A549 (cell line): ENCODE measurements around the gene PHIP. TPM values are rescaled to one million over a fixed set of nuclear protein-coding genes. Genes with fewer than 3 reads are reported as not detected.

Experiments used
- ATAC-seq, 2 experiments: fragments of 200-7000 bp in 1 of 2; fragments of >200 bp in 1 of 2; cut with Nextera tagmentation in 1 of 2; cut with Tn5 transposase in 1 of 2; 3 replicates each; pipeline versions ENCODE4 v1.8.0 to v1.9.1; 2018 to 2020; ENCODE audit warnings: mild to moderate bottlenecking in 1 of 2, moderate library complexity in 1 of 2
- CTCF ChIA-PET: fragments of 300-600 bp; sonication (Branson Sonifier 250); formaldehyde crosslinking; extraction: SDS; loops from one replicate; lab custom pipeline; 2021; ENCODE audit warnings: antibody characterized with exemption, inconsistent platforms; lab: Yijun Ruan, JAX
- POLR2A ChIA-PET: fragments of 350-600 bp; formaldehyde crosslinking; extraction: SDS; loops from one replicate; lab custom pipeline; 2021; ENCODE audit warnings: antibody characterized with exemption, inconsistent platforms; lab: Yijun Ruan, JAX
- DNase-seq, 2 experiments: peaks; one replicate each; pipeline versions ENCODE4 v3.0.0 to v3.0.0-alpha.2; 2011 to 2016; ENCODE audit warnings: low read depth in 1 of 2, low spot score in 1 of 2
- FAIRE-seq: peaks from 2 replicates; lab custom pipeline; 2011; peaks lifted over from hg19 to GRCh38; lab: Jason Lieb, UNC
- H3K27ac ChIP-seq, 2 experiments: fragments of >200 bp; sonication (Bioruptor Twin); formaldehyde crosslinking; 3 replicates each; pipeline ENCODE4 v1.5.1; 2016 to 2017
- H3K4me1 ChIP-seq: fragments of >200 bp; sonication (Bioruptor Twin); formaldehyde crosslinking; 3 replicates; pipeline ENCODE4 v1.6.1; 2016
- H3K4me2 ChIP-seq: fragments of >200 bp; sonication (Bioruptor Twin); formaldehyde crosslinking; 3 replicates; pipeline ENCODE4 v1.6.1; 2016
- H3K4me3 ChIP-seq: fragments of >200 bp; sonication (Bioruptor Twin); formaldehyde crosslinking; 3 replicates; pipeline ENCODE4 v1.5.1; 2016
- H3K9me3 ChIP-seq: fragments of >200 bp; sonication (Bioruptor Twin); formaldehyde crosslinking; 3 replicates; pipeline ENCODE4 v1.6.1; 2016
- BHLHE40 ChIP-seq: IDR thresholded peaks from 2 replicates; pipeline ENCODE4 v1.6.1; 2012; ENCODE audit warnings: low read depth, low read length, inconsistent platforms
- CBX8 ChIP-seq: fragments of 200-600 bp; sonication (generic); IDR thresholded peaks from 2 replicates; pipeline ENCODE4 v1.6.1; 2016
- CEBPB ChIP-seq, 2 experiments: fragments of >200 bp in 1 of 2; sonication (Bioruptor Twin) in 1 of 2; formaldehyde crosslinking in 1 of 2; IDR thresholded peaks; 2 replicates each; pipeline ENCODE4 v1.6.1; 2012 to 2016
- CHD4 ChIP-seq: fragments of 200-600 bp; sonication (generic); IDR thresholded peaks from 2 replicates; pipeline ENCODE4 v1.6.1; 2016; ENCODE audit warnings: antibody characterized with exemption, mild to moderate bottlenecking, borderline replicate concordance
- CTCF ChIP-seq: fragments of >200 bp; sonication (Bioruptor Twin); formaldehyde crosslinking; IDR thresholded peaks from 3 replicates; pipeline ENCODE4 v1.5.1; 2016
- GATA3 ChIP-seq: IDR thresholded peaks from 2 replicates; pipeline ENCODE4 v1.6.1; 2012; ENCODE audit warnings: borderline replicate concordance
- HES2 ChIP-seq: fragments of >200 bp; sonication (Bioruptor Twin); formaldehyde crosslinking; IDR thresholded peaks from 2 replicates; pipeline ENCODE4 v1.6.1; 2016
- HOXA7 ChIP-seq: fragments of 250-450 bp; sonication (Bioruptor Pico); IDR thresholded peaks from 2 replicates; pipeline ENCODE4 v1.5.0; 2020; ENCODE audit warnings: mild to moderate bottlenecking, moderate library complexity
- HOXB13 ChIP-seq: fragments of 250-450 bp; sonication (Bioruptor Pico); IDR thresholded peaks from 2 replicates; pipeline ENCODE4 v1.5.0; 2020; ENCODE audit warnings: low read depth, mild to moderate bottlenecking, moderate library complexity
- KDM5A ChIP-seq: fragments of 200-600 bp; sonication (generic); IDR thresholded peaks from 2 replicates; pipeline ENCODE4 v1.6.1; 2016; ENCODE audit warnings: antibody characterized with exemption, mild to moderate bottlenecking
- MAFK ChIP-seq: fragments of 450-650 bp; IDR thresholded peaks from 2 replicates; pipeline ENCODE4 v1.6.1; 2014; ENCODE audit not compliant: partially characterized antibody
- NFE2L2 ChIP-seq: fragments of 150-350 bp; conservative IDR thresholded peaks from 2 replicates; pipeline ENCODE4 v1.6.1; 2014; ENCODE audit warnings: low read length
- PBX3 ChIP-seq: IDR thresholded peaks from 2 replicates; pipeline ENCODE4 v1.6.1; 2012
- POLR2A ChIP-seq: IDR thresholded peaks from 2 replicates; pipeline ENCODE4 v1.6.1; 2012; ENCODE audit warnings: mild to moderate bottlenecking, low read length
- POLR2AphosphoS2 ChIP-seq: conservative IDR thresholded peaks from 2 replicates; pipeline ENCODE4 v1.6.1; 2012; ENCODE audit warnings: low read length, improper control_type of control experiment, inconsistent platforms
- REST ChIP-seq: fragments of 200-600 bp; sonication (generic); IDR thresholded peaks from 2 replicates; pipeline ENCODE4 v1.6.1; 2016; ENCODE audit warnings: antibody characterized with exemption, mild to moderate bottlenecking, moderate library complexity
- RNF2 ChIP-seq: fragments of 200-600 bp; sonication (generic); IDR thresholded peaks from 2 replicates; pipeline ENCODE4 v1.6.1; 2016; ENCODE audit warnings: low read depth, mild to moderate bottlenecking, antibody characterized with exemption, moderate library complexity, borderline replicate concordance
- SMC3 ChIP-seq: fragments of >200 bp; sonication (Bioruptor Twin); formaldehyde crosslinking; IDR thresholded peaks from 3 replicates; pipeline ENCODE4 v1.6.1; 2018; ENCODE audit warnings: inconsistent platforms
- ZNF302 ChIP-seq: fragments of 250-450 bp; sonication (Bioruptor Pico); IDR thresholded peaks from 2 replicates; pipeline ENCODE4 v1.9.0; 2021; ENCODE audit warnings: inconsistent platforms, mild to moderate bottlenecking, moderate library complexity
- ZSCAN20 ChIP-seq: fragments of 250-450 bp; sonication (Bioruptor Pico); IDR thresholded peaks from 2 replicates; pipeline ENCODE4 v1.8.0; 2022; ENCODE audit warnings: mild to moderate bottlenecking, moderate library complexity
- WGBS: methylation state at CpG from one replicate; pipeline ENCODE4 v1.1.6; 2017; ENCODE audit errors: missing lambda C conversion rate; 5-methylcytosine and 5-hydroxymethylcytosine counted together
- polyA plus RNA-seq, 4 experiments: library from polyadenylated mRNA; depleted of rRNA in 3 of 4; stranded (reverse); fragments of >200 nt; fragmentation: RNase III in 1 of 4; extraction: RNeasy Plus Mini Kit Qiagen cat#74134 plus additional on column Dnase treatment in 1 of 4; gene quantifications; 2 replicates in 3 of 4; 3 replicates in 1 of 4; pipeline ENCODE4 v1.2.3, GENCODE V29; 2011 to 2017

The PHIP gene
- polyA plus RNA-seq, 2 of the 4 experiments (the other 2 are of a cell fraction) = 7.2 to 14.9 TPM

- TF ChIP-seq MAFK (peak; percentile 55), POLR2A (no peak)
- Histone ChIP-seq H3K9me3 (no peaks in the 10 kb centered on the region), H3K4me2 (no peak overlapping the region), H3K4me3 (no peak overlapping the region), H3K4me1 (no peaks in the 10 kb centered on the region), H3K27ac (no peak overlapping the region)
- ATAC-seq = no peak
- DNase-seq = no peak
- ChIA-PET POLR2A (no interaction called here), CTCF (interaction anchor here (1.3 kb wide), 1 partner anchor 10 kb away, joined by 4 read pairs; no protein-coding TSS in a partner anchor)
- FAIRE-seq = no peak
- 93% methylated on average over 5 of the region's 5 CpGs for WGBS
Measured at GRCh38 chr6:78993955-78994354, 84.1 kb downstream of the PHIP start.

GRCh38 chr6:78989191-78989590, 88.9 kb downstream of the PHIP start:
- DNase-seq = no peak
- Histone ChIP-seq H3K27ac (no peak overlapping the region), H3K4me3 (no peak overlapping the region), H3K4me2 (no peak overlapping the region), H3K9me3 (no peaks in the 10 kb centered on the region), H3K4me1 (no peaks in the 10 kb centered on the region)
- ATAC-seq = no peak
- no peak for FAIRE-seq
- POLR2A ChIA-PET = no interaction called here
- CTCF ChIA-PET = no interaction called here
- 88% methylated on average over 2 of the region's 2 CpGs for WGBS
- no peak for TF ChIP-seq CEBPB (IDR thresholded peaks at IDR 0.05)
- no peak for TF ChIP-seq CBX8
- no peak for TF ChIP-seq HOXB13 (CRISPR knock-in tag)
- no peak for TF ChIP-seq CTCF
- no peak for TF ChIP-seq KDM5A
- no peak for TF ChIP-seq REST
- TF ChIP-seq NFE2L2 = no peak
- TF ChIP-seq BHLHE40 = no peak
- no peak for TF ChIP-seq SMC3
- no peak for TF ChIP-seq HOXA7 (CRISPR knock-in tag)
- no peak for TF ChIP-seq HES2
- TF ChIP-seq CHD4 = no peak
- no peak for TF ChIP-seq PBX3
- TF ChIP-seq ZSCAN20 (CRISPR knock-in tag) = no peak

GRCh38 chr6:78986161-78986560, 91.9 kb downstream of the PHIP start:
- ATAC-seq (no peak), FAIRE-seq (no peak), DNase-seq (no peak)
- POLR2A ChIA-PET = no interaction called here
- no peak for TF ChIP-seq ZNF302
- TF ChIP-seq RNF2 = no peak
- TF ChIP-seq GATA3 = no peak
- TF ChIP-seq POLR2AphosphoS2 = no peak
- TF ChIP-seq BHLHE40 = no peak
- no peak for TF ChIP-seq NFE2L2
- Histone ChIP-seq H3K4me1 (no peaks in the 10 kb centered on the region), H3K9me3 (no peaks in the 10 kb centered on the region), H3K4me3 (no peak overlapping the region), H3K27ac (no peak overlapping the region), H3K4me2 (no peak overlapping the region)
- CTCF ChIA-PET = no interaction called here
- WGBS = 96% methylated on average over 1 of the region's 1 CpG
